GM19395 (cell line): ENCODE data around the gene PNPLA7.
"Not testable (repeated sequence)": the region's sequence is repeated elsewhere in the genome, so short reads cannot be mapped to it uniquely, and the experiment has no call there.

ENCODE experiments used
- ATAC-seq: cut with Tn5 transposase; IDR thresholded peaks from one replicate; pipeline ENCODE4 v1.9.1; 2021; ENCODE audit warnings: mild to moderate bottlenecking, moderate library complexity; ENCODE audit not compliant: unreplicated experiment

Gene PNPLA7

GRCh38 chr9:137543237-137543963, 6.8 kb downstream of the PNPLA7 start:
- ATAC-seq: no peak

DNA sequence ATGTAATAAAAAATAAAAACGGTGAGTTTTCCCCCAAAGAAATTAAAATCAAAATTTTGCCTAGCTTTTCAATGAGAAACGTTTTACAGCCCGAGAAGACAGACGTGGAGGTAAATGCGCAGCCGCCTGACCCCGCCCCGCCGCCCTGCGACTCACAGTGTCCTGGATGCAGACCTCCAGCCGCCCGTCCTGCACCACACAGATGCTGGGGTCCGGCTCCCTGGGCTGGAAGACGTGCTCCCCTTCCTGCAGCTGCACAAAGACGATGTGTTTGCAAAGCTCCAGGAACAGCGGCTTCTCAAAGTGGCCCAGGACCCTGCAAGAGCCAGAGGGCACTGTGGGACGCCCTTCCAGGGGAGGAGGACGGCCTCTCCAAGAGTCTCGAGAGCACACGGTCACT, 7.7 kb downstream of the PNPLA7 start:
- no peak for ATAC-seq

- ATAC-seq: no peak
These were observed 9.7 kb downstream of the PNPLA7 start for GRCh38 chr9:137540536-137540935.

- no peak for ATAC-seq
These were observed 12.1 kb downstream of the PNPLA7 start for GRCh38 chr9:137538058-137538457.

GRCh38 chr9:137536594-137537131, 13.5 kb downstream of the PNPLA7 start:
- not testable (repeated sequence) for ATAC-seq

GRCh38 chr9:137535120-137535428, 15.1 kb downstream of the PNPLA7 start:
- ATAC-seq: no peak

GRCh38 chr9:137534256-137535119, 15.7 kb downstream of the PNPLA7 start:
- ATAC-seq: no peak

GRCh38 chr9:137532891-137533468, 17.2 kb downstream of the PNPLA7 start:
- ATAC-seq: not testable (repeated sequence)

DNA sequence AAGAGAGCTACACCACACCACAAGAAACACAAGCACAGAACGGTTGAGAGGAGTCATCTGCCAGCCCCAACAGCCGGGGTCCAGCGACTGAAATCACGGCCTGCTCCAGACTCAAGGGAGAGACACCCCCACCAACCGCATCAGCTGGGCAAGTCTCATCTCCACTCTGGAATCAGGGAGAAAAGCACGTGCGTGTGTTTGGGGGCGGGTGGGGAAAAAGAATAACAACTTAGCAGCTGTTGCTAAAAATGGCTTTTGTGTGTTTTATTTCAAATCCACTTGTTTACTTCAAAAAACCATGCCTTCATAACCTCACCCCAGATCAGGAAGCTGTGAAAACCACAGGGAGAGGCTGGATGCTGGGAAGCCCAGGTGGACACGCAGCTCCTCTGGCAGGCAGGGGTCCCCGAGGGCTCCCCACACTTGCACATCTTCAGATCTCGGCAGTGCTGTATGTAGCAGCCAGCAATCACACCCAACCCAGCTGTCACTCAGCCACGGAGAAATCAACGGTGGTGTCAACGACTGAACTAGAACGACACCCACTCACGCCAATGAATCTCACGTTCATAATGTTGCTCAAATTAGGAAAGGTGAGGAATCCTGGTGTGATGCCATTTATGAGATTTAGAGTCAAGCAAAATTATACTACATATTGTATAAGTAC, 19.0 kb downstream of the PNPLA7 start:
- no peak for ATAC-seq

DNA sequence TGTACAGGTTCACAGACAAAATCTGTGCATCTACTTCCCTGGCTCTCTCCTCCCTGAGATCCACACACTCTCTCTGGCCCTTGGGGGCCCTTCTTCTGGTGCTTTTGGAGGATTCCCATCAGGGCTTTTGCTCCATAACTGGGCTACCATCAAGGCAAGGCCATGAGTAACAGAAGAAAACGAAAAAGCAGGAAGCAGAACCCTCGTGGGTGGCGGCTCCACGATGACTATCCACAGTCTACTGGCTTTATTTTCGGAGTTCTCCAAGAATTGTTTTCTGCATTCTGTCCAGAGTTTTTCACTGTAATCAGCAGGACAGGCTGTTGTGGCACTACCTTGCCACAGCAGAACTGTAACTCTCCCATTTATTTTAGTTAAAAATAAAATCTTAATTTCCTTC, 19.9 kb downstream of the PNPLA7 start:
- no peak for ATAC-seq

- ATAC-seq: no peak
These were observed 25.3 kb downstream of the PNPLA7 start for GRCh38 chr9:137524981-137525317.

DNA sequence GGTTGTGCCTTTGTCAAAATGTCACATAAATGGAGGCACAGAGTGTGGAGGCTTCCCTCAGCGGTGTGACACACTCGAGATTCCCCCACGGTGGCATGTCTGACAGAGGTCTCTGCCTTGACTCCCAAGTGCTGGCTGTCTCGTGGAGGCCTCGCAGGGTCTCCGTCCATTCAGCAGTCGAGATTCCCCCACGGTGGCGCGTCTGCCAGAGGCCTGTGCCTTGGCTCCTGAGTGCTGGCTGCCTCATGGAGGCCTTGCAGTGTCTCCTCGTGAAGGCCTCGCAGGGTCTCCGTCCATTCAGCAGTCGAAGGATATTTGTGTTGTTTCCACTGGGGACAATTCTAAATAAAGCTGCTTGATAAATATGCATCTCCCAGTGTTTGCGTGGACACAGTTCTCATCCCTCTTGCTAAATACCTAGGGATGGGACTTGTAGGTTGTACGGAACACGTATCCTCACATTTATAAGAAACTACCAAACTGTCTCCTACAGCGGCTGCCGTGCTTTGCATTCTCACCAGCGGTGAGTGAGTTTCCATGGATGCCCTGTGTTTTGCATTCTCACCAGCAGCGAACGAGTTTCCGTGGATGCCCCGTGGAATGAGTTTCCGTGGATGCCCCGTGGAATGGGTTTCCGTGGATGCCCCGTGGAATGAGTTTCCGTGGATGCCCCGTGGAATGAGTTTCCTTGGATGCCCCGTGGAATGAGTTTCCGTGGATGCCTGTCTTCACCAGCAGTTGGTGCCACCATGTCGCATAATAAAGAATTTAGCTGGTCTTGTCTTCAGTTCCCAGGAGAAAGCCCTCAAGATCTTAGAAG, 25.8 kb downstream of the PNPLA7 start:
- ATAC-seq: no peak

GRCh38 chr9:137522746-137523455, 27.3 kb downstream of the PNPLA7 start:
- ATAC-seq: no peak

GRCh38 chr9:137521405-137521985, 28.7 kb downstream of the PNPLA7 start:
- no peak for ATAC-seq

- ATAC-seq: no peak
These were observed 29.4 kb downstream of the PNPLA7 start for GRCh38 chr9:137520614-137521404.

GRCh38 chr9:137519553-137519952, 30.6 kb downstream of the PNPLA7 start:
- no peak for ATAC-seq

DNA sequence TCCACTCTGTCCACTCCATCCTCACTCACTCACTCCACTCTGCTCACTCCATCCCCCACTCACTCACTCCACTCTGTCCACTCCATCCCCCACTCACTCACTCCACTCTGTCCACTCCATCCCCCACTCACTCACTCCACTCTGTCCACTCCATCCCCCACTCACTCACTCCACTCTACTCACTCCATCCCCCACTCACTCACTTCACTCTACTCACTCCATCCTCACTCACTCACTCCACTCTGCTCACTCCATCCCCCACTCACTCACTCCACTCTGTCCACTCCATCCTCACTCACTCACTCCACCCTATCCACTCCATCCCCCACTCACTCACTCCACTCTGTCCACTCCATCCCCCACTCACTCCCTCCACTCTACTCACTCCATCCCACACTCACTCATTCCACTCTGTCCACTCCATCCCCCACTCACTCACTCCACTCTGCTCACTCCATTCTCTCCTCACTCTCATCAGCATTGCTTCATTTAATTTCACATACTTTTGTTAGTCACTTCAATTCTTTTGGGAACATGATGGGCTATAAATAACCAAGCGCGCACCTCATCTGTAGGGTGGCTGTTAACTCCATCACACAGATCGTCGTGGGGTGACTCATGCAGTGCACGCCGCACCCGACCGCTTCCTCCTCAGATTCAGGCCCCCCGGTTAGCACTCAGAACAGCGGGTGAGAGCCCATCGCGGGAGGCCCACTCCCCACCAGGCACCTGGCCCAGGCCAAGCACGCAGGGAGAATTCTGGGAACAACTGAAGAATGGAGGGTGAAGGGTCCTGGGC, 31.3 kb downstream of the PNPLA7 start:
- ATAC-seq: not testable (repeated sequence)
